ENCODE data around the gene SERPINB13.

GRCh38 chr18:63579616-63580015, 7.5 kb upstream of the SERPINB13 start:
- TF ChIP-seq, protein P1, sequence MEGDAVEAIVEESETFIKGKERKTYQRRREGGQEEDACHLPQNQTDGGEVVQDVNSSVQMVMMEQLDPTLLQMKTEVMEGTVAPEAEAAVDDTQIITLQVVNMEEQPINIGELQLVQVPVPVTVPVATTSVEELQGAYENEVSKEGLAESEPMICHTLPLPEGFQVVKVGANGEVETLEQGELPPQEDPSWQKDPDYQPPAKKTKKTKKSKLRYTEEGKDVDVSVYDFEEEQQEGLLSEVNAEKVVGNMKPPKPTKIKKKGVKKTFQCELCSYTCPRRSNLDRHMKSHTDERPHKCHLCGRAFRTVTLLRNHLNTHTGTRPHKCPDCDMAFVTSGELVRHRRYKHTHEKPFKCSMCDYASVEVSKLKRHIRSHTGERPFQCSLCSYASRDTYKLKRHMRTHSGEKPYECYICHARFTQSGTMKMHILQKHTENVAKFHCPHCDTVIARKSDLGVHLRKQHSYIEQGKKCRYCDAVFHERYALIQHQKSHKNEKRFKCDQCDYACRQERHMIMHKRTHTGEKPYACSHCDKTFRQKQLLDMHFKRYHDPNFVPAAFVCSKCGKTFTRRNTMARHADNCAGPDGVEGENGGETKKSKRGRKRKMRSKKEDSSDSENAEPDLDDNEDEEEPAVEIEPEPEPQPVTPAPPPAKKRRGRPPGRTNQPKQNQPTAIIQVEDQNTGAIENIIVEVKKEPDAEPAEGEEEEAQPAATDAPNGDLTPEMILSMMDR (IDR thresholded peaks at IDR 0.05; ENCODE audit: insufficient read depth, low read length, poor library complexity, severe bottlenecking): no peak
- no peak for TF ChIP-seq EZH2phosphoT487 (conservative IDR thresholded peaks at IDR 0.05; ENCODE audit: low read length)
